Hepatocyte (in vitro differentiated cells): ENCODE data around the gene ST8SIA1. TPM values are rescaled to one million over a fixed set of nuclear protein-coding genes. Genes with fewer than 3 reads are reported as not detected.

ENCODE experiments used
- DNase-seq: peaks from one replicate; pipeline ENCODE4 v3.0.0-alpha.2; 2016; ENCODE audit warnings: low spot score
- H2AFZ ChIP-seq: fragments of 200-600 bp; sonication (generic); 2 replicates; pipeline ENCODE4 v1.6.0; 2016; ENCODE audit warnings: antibody characterized with exemption, mild to moderate bottlenecking
- H3K27ac ChIP-seq: fragments of 200-600 bp; sonication (generic); 2 replicates; pipeline ENCODE4 v1.5.1; 2016; ENCODE audit warnings: mild to moderate bottlenecking
- H3K27me3 ChIP-seq: fragments of 200-600 bp; sonication (generic); 2 replicates; pipeline ENCODE4 v1.6.1; 2016
- H3K36me3 ChIP-seq: fragments of 200-600 bp; sonication (generic); replicated peaks from 2 replicates; pipeline ENCODE4 v1.5.1; 2016; ENCODE audit warnings: low read depth; ENCODE audit not compliant: insufficient read depth
- H3K4me1 ChIP-seq: fragments of 200-600 bp; sonication (generic); 2 replicates; pipeline ENCODE4 v1.5.1; 2016; ENCODE audit warnings: mild to moderate bottlenecking, moderate library complexity; ENCODE audit not compliant: insufficient read depth
- H3K4me2 ChIP-seq: fragments of 200-600 bp; sonication (generic); 2 replicates; pipeline ENCODE4 v1.6.0; 2016
- H3K4me3 ChIP-seq: fragments of 200-600 bp; sonication (generic); 2 replicates; pipeline ENCODE4 v1.5.1; 2016; ENCODE audit warnings: mild to moderate bottlenecking
- H3K79me2 ChIP-seq: fragments of 200-600 bp; sonication (generic); 2 replicates; pipeline ENCODE4 v1.6.0; 2017; ENCODE audit warnings: mild to moderate bottlenecking
- H3K9me2 ChIP-seq: fragments of 200-600 bp; sonication (generic); replicated peaks from 2 replicates; pipeline ENCODE4 v1.6.0; 2017; ENCODE audit warnings: mild to moderate bottlenecking; ENCODE audit not compliant: insufficient read depth
- H3K9me3 ChIP-seq: fragments of 200-600 bp; sonication (generic); 2 replicates; pipeline ENCODE4 v1.5.1; 2016; ENCODE audit warnings: low read depth, mild to moderate bottlenecking
- H4K20me1 ChIP-seq: fragments of 200-600 bp; sonication (generic); 2 replicates; pipeline ENCODE4 v1.6.0; 2016; ENCODE audit warnings: mild to moderate bottlenecking; ENCODE audit not compliant: insufficient read depth, poor library complexity, severe bottlenecking
- EZH2 ChIP-seq: fragments of 200-600 bp; sonication (generic); IDR thresholded peaks from 2 replicates; pipeline ENCODE4 v1.6.1; 2016; ENCODE audit warnings: antibody characterized with exemption, mild to moderate bottlenecking, borderline replicate concordance
- EZH2phosphoT487 ChIP-seq: fragments of 200-600 bp; sonication (generic); IDR thresholded peaks from one replicate; pipeline ENCODE4 v1.6.1; 2018; ENCODE audit warnings: antibody characterized with exemption, mild to moderate bottlenecking, low read depth, moderate library complexity; ENCODE audit not compliant: unreplicated experiment, severe bottlenecking
- WGBS: methylation state at CpG from one replicate; pipeline ENCODE4 v1.1.6; 2016; ENCODE audit warnings: low lambda C conversion rate; ENCODE audit errors: missing lambda C conversion rate; 5-methylcytosine and 5-hydroxymethylcytosine counted together
- polyA plus RNA-seq: library from polyadenylated mRNA; unstranded; fragments of >200 nt; fragmentation: Nextera tagmentation; extraction: Ambion mirVana; gene quantifications from 2 replicates; pipeline ENCODE4 v1.2.1, GENCODE V29; 2016
- total RNA-seq: library from RNA; depleted of rRNA; stranded (reverse); fragments of >200 nt; gene quantifications from 2 replicates; pipeline ENCODE4 v1.2.3, GENCODE V29; 2014
- TF ChIP-seq, protein P1 (sequence below): fragments of 200-600 bp; sonication (generic); IDR thresholded peaks from 2 replicates; pipeline ENCODE4 v1.5.1; 2016; ENCODE audit warnings: antibody characterized with exemption, mild to moderate bottlenecking; ENCODE audit not compliant: poor library complexity

ST8SIA1 gene
- total and polyA plus RNA-seq, 2 experiments from 2014 or later = 0.88 to 2.0 TPM

DNA sequence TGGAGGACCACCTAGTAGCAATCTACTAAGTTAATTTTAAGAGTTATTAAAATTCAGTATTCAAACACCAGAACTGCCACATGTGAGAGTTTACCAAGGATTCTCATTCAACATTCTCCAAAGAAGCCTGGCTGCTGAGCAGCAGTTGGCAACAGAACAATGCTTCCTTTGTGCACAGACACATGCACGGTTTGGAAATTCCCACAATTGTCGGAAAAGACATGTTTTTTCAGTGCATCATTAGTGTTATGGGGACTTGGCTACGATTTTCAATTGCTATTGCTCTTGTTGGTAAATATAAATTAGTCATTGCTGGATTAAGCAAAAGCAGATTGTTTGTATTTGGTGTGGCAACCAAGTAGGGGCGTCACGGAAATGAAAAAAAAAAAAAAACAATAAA is 22.2 kb downstream of the ST8SIA1 start:
- Histone ChIP-seq H3K9me2 (no peaks in the 10 kb centered on the region), H3K9me3 (no peaks in the 10 kb centered on the region), H3K79me2 (no peaks in the 10 kb centered on the region), H3K27me3 (no peaks in the 10 kb centered on the region), H3K36me3 (no peaks in the 10 kb centered on the region), H3K4me3 (no peak overlapping the region), H3K4me1 (no peaks in the 10 kb centered on the region), H4K20me1 (no peaks in the 10 kb centered on the region), H3K27ac (no peak overlapping the region), H2AFZ (no peak overlapping the region), H3K4me2 (no peak overlapping the region)
- no peak for DNase-seq
- 86% methylated on average over 5 of the region's 5 CpGs for WGBS
- TF ChIP-seq, protein P1, sequence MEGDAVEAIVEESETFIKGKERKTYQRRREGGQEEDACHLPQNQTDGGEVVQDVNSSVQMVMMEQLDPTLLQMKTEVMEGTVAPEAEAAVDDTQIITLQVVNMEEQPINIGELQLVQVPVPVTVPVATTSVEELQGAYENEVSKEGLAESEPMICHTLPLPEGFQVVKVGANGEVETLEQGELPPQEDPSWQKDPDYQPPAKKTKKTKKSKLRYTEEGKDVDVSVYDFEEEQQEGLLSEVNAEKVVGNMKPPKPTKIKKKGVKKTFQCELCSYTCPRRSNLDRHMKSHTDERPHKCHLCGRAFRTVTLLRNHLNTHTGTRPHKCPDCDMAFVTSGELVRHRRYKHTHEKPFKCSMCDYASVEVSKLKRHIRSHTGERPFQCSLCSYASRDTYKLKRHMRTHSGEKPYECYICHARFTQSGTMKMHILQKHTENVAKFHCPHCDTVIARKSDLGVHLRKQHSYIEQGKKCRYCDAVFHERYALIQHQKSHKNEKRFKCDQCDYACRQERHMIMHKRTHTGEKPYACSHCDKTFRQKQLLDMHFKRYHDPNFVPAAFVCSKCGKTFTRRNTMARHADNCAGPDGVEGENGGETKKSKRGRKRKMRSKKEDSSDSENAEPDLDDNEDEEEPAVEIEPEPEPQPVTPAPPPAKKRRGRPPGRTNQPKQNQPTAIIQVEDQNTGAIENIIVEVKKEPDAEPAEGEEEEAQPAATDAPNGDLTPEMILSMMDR = no peak
- TF ChIP-seq EZH2phosphoT487 = no peak
- TF ChIP-seq EZH2 = no peak

DNA sequence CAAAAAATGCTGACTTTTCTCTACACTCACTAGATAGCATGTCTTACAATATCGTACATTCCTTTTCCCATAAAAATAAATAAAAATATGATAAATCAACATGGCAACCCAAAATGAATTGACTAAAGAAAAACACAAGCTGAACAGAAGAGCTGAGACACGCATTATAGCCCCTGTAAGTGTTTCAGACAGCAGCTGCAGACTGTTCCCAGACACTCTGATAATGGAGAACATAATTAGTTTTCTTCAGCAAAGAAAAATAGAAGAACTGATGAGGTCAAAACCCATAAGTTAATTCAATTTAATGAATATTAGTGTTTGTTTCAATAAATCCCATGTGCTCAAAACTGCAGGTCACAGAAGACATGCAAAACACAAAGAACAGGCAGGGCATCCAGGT is 23.8 kb downstream of the ST8SIA1 start:
- no peaks in the 10 kb centered on the region for H3K9me3 ChIP-seq
- H3K4me1 ChIP-seq = no peaks in the 10 kb centered on the region
- no peak overlapping the region for H3K4me2 ChIP-seq
- no peak overlapping the region for H3K27ac ChIP-seq
- no peak for TF ChIP-seq EZH2
- TF ChIP-seq, protein P1 = no peak
- no peak for TF ChIP-seq EZH2phosphoT487
- no peaks in the 10 kb centered on the region for H3K79me2 ChIP-seq
- H4K20me1 ChIP-seq = no peaks in the 10 kb centered on the region
- H3K36me3 ChIP-seq = no peaks in the 10 kb centered on the region
- WGBS = 77% methylated on average over 2 of the region's 2 CpGs
- H3K4me3 ChIP-seq = no peak overlapping the region
- no peaks in the 10 kb centered on the region for H3K9me2 ChIP-seq
- no peak for DNase-seq
- H3K27me3 ChIP-seq = no peaks in the 10 kb centered on the region
- H2AFZ ChIP-seq = no peak overlapping the region

DNA sequence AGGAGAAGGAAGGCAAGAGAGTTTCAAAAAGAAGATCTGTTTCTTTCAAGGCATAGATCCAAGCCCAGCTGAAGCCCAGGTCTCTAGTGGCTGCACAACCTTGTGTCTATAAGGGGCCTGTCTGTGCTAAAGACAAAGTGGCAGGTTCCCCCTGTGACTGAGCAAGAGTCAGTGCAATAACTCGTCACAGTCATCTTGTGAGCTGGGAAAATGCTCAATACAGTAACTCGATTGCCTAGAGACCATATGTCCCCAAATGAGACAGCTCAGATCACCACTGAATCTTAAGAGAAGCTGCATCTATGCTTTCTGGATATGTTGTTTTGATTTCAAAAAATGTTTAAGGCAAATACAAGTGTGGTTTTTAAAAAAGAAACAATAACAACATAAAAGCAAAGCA is 24.2 kb downstream of the ST8SIA1 start:
- Histone ChIP-seq H3K9me3 (no peaks in the 10 kb centered on the region), H3K27ac (no peak overlapping the region), H3K79me2 (no peaks in the 10 kb centered on the region), H4K20me1 (no peaks in the 10 kb centered on the region), H3K9me2 (no peaks in the 10 kb centered on the region), H3K4me2 (no peak overlapping the region), H3K4me3 (no peak overlapping the region), H3K27me3 (no peaks in the 10 kb centered on the region), H3K36me3 (no peaks in the 10 kb centered on the region), H3K4me1 (no peaks in the 10 kb centered on the region), H2AFZ (no peak overlapping the region)
- DNase-seq = no peak
- 88% methylated on average over 2 of the region's 2 CpGs for WGBS
- no peak for TF ChIP-seq EZH2
- TF ChIP-seq EZH2phosphoT487 = no peak
- TF ChIP-seq, protein P1 = no peak

DNA sequence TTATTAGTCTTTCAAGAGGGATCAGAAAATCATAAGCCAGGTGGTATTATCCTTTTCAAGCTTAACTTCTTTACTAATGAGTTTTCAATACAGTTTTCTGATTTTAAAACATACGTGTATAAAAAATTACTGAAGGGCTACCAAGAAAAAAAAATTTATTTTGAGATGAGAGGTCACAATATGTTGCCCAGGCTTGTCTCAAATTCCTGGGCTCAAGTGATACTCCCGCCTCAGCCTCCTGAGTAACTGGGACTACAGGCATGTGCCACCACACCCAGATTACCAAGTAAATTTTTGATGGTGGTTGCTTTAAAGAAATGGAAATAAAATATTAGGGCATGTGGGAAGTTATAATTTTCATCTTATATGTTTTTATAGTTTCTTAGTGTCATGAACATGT is 26.7 kb downstream of the ST8SIA1 start:
- Histone ChIP-seq H3K27me3 (no peaks in the 10 kb centered on the region), H3K9me3 (no peaks in the 10 kb centered on the region), H3K36me3 (no peaks in the 10 kb centered on the region), H3K79me2 (no peaks in the 10 kb centered on the region), H3K4me1 (no peaks in the 10 kb centered on the region), H3K9me2 (no peaks in the 10 kb centered on the region), H4K20me1 (no peaks in the 10 kb centered on the region), H3K4me3 (no peak overlapping the region), H3K27ac (no peak overlapping the region), H3K4me2 (no peak overlapping the region), H2AFZ (no peak overlapping the region)
- no peak for DNase-seq
- TF ChIP-seq, protein P1 = no peak
- TF ChIP-seq EZH2 = no peak
- TF ChIP-seq EZH2phosphoT487 = no peak
- WGBS = 76% methylated on average over 2 of the region's 2 CpGs
